Superior temporal gyrus (tissue), 1 donor: ENCODE measurements around the gene SGCE.

Experiments
- DNase-seq: peaks from one replicate; pipeline ENCODE4 v3.0.0-alpha.2; 2016; ENCODE audit errors: extremely low spot score

Gene SGCE

GRCh38 chr7:94623820-94624219, 32.1 kb downstream of the SGCE start:
- no peak for DNase-seq

GRCh38 chr7:94621120-94621519, 34.8 kb downstream of the SGCE start:
- DNase-seq, result no peak

- DNase-seq, result peak; percentile 73
These were observed 35.2 kb downstream of the SGCE start for GRCh38 chr7:94620703-94621118.

GRCh38 chr7:94618126-94618525, 37.8 kb downstream of the SGCE start:
- no peak for DNase-seq

- DNase-seq, result no peak
These were observed 39.1 kb downstream of the SGCE start for GRCh38 chr7:94616855-94617254.

GRCh38 chr7:94615666-94616065, 40.3 kb downstream of the SGCE start:
- no peak for DNase-seq

GRCh38 chr7:94612661-94613060, 43.3 kb downstream of the SGCE start:
- no peak for DNase-seq

- no peak for DNase-seq
These were observed 43.7 kb downstream of the SGCE start for GRCh38 chr7:94612253-94612652.

- no peak for DNase-seq
These were observed 46.4 kb downstream of the SGCE start for GRCh38 chr7:94609561-94609960.

GRCh38 chr7:94605031-94605430, 50.9 kb downstream of the SGCE start:
- DNase-seq, result no peak

GRCh38 chr7:94602181-94602580, 53.8 kb downstream of the SGCE start:
- no peak for DNase-seq

GRCh38 chr7:94600267-94600666, 55.7 kb downstream of the SGCE start:
- DNase-seq, result no peak

GRCh38 chr7:94595717-94596116, 60.2 kb downstream of the SGCE start:
- DNase-seq, result no peak

- DNase-seq, result no peak
These were observed 61.1 kb downstream of the SGCE start for GRCh38 chr7:94594882-94595281.

GRCh38 chr7:94591176-94591575, 64.8 kb downstream of the SGCE start:
- no peak for DNase-seq

GRCh38 chr7:94590526-94591162, 65.3 kb downstream of the SGCE start:
- no peak for DNase-seq

- no peak for DNase-seq
These were observed 67.9 kb downstream of the SGCE start for GRCh38 chr7:94588075-94588474.

GRCh38 chr7:94584113-94584512, 71.8 kb downstream of the SGCE start:
- DNase-seq, result no peak

GRCh38 chr7:94580601-94581000, 75.3 kb downstream of the SGCE start:
- DNase-seq, result no peak

GRCh38 chr7:94579470-94579869, 76.5 kb downstream of the SGCE start:
- DNase-seq, result no peak

GRCh38 chr7:94578614-94579013, 77.3 kb downstream of the SGCE start:
- no peak for DNase-seq

- DNase-seq, result no peak
These were observed 78.6 kb downstream of the SGCE start for GRCh38 chr7:94577357-94577756.

GRCh38 chr7:94576316-94576715, 79.6 kb downstream of the SGCE start:
- no peak for DNase-seq

GRCh38 chr7:94575646-94576045, 80.3 kb downstream of the SGCE start:
- DNase-seq, result no peak
